ENCODE measurements around the gene TOMM20.

- TF ChIP-seq CTCF (IDR thresholded peaks at IDR 0.05): no peak
- TF ChIP-seq POLR2A (IDR thresholded peaks at IDR 0.05): no peak
These were observed 47.8 kb upstream of the TOMM20 start for GRCh38 chr1:235176486-235176885.

Measured in testis (tissue), 2 donors.